Esophagus squamous epithelium (tissue), 4 donors: ENCODE data around the gene ENOPH1.

Experiments used
- CTCF ChIP-seq, 6 experiments: fragments of 450-650 bp in 4 of 6; fragments of 200-600 bp in 2 of 6; sonication (generic) in 2 of 6; IDR thresholded peaks; one replicate each; pipeline ENCODE4 v1.5.1; 2016 to 2019; ENCODE audit warnings: antibody characterized with exemption in 6 of 6, mild to moderate bottlenecking in 4 of 6, moderate library complexity in 4 of 6
- POLR2A ChIP-seq, 4 donors: fragments of 450-650 bp; IDR thresholded peaks; one replicate each; pipeline ENCODE4 v1.6.1; 2017; ENCODE audit warnings: antibody characterized with exemption in 4 of 4, mild to moderate bottlenecking in 4 of 4, moderate library complexity in 3 of 4

- no peak for TF ChIP-seq CTCF (IDR thresholded peaks at IDR 0.05)
- no peak for TF ChIP-seq POLR2A (IDR thresholded peaks at IDR 0.05)
Measured at GRCh38 chr4:82422616-82423015, 7.8 kb upstream of the ENOPH1 start.
